Left hindlimb (tissue), 1 donor: ENCODE measurements around the gene CD9.
"Not testable (repeated sequence)": the region's sequence is repeated elsewhere in the genome, so short reads cannot be mapped to it uniquely, and the experiment has no call there.

Source experiments
- DNase-seq: peaks from one replicate; pipeline ENCODE4 v3.0.0-alpha.2; 2018

The CD9 gene

DNA sequence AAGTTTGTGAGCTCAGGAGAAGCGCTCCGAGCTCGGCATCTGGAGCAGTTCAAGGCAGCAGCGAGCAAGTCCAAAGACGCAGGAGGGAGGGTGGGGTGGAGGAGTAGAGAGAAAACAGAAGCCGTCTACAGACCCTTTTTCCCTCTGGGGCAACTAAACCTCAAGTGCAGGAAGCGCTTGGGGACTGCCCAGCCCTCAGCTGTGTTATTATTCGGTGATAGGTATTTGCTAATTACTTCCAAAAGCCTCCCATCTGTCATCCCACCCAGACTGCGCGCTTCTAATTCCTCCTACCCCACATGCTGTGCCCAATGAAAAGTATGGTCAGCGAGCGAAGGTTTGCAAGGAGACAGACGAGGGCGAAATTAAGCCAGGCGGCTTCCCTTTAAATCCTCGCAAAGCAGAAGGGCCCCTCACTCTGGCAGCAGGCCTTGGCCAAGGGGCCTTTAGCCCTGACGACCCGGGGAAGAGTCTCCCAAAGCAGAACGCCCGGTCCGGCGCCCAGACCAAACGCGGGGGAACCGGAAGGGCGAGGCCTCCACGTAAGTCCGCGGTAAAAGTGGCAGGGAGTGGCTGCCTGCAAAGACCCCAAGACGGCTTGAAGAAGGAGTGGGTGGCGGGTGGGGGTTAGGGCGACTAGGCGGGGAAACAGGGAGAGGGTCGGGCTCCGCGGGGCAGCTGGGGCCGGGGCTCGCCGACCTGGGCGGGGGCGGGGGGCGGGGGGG is 507 bp upstream of the CD9 start:
- DNase-seq, result peak; percentile 64

DNA sequence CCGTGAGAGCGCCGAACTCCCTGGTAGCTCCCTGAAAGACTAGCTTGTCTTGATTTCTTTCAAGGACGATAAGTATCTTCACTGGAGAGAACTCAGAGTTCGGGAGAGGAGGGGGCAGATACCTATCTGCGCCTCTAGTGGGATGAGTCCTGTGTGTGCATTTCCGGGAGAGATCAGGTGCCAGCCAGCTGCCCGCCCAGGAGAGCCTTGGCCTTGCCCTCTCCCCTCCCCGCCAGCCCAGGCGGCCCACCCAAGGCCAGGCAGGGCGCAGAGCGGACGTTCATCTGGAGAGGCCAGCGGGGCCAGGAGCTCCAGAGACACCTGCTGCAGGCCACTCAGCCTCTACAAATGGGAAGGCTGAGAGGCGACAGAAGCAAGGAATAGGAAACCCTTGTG is 1.0 kb downstream of the CD9 start:
- DNase-seq, result no peak

DNA sequence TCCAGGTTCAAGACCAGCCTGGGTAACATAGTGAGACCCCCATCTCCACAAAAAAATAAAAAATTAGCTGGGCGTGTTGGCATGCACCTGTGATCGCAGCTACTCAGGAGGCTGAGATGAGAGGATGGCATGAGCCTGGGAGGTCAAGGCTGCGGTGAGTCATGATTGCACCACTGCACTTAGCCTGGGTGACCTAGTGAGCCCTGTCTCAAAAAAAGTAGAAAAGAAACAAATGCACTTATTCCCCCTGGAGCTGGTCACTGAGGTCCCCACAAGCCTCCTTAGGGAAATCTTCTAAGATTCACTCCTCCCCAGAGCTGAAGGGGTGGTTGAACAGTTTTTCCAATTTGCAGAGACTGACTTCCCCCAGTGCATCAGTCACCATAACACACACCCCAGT is 1.6 kb downstream of the CD9 start:
- DNase-seq, result no peak

DNA sequence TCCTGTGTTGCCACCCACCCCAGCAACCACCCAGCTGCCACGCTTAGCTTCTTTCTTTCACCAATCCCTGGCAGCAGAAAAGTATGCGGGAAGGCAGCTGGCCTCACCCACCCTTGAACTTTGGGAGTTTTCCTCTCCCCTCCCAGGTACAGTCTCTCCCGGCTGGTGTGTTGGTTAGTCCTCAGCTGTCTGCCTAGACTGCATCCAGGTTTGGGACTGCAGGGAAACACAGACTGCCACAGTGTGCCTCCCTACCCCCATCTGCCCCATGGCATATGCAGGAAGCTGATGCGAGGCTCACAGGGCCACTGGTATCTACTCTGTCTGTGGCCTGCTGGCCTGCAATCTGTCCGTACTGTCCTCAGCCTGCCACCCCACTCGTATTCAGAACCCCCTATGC is 2.1 kb downstream of the CD9 start:
- no peak for DNase-seq

DNA sequence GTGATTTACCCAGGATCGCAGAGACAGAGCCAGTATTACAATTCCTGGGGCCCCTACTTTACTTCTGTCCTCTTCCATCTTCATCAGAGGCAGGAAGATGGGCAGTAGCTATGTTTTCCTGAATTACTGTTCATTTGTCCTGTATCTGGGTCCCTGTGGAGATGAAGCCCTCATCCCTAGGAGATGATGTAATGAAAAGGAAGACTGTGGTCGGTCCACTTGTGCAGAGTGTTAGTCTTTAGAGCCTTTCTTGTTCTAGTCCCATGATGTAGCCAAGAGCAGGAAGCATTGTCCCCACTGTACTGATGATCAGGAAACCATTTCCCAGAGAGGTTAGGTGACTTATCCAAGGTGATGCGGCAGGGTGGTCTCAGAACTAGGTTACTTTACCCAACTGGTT is 2.6 kb downstream of the CD9 start:
- no peak for DNase-seq

DNA sequence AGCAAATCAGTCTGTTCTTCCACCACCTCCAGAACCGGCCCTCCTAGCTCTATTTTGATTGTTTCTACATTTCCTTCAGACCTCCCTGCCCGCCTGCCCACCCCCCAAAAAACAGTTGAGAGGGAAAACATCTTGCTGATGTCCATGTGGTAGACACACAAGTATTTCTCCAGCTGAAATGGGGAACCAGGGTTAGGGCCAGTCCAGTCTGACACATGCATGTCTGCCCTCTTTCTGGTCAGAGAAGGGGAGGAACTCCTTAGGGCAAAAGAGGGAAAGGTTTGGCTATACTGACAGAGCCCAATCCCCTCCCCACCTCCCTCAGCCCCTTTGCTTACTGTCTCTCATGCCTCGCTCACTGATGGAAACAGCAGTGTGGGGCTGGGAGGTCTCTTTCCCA is 3.4 kb downstream of the CD9 start:
- DNase-seq, result no peak

DNA sequence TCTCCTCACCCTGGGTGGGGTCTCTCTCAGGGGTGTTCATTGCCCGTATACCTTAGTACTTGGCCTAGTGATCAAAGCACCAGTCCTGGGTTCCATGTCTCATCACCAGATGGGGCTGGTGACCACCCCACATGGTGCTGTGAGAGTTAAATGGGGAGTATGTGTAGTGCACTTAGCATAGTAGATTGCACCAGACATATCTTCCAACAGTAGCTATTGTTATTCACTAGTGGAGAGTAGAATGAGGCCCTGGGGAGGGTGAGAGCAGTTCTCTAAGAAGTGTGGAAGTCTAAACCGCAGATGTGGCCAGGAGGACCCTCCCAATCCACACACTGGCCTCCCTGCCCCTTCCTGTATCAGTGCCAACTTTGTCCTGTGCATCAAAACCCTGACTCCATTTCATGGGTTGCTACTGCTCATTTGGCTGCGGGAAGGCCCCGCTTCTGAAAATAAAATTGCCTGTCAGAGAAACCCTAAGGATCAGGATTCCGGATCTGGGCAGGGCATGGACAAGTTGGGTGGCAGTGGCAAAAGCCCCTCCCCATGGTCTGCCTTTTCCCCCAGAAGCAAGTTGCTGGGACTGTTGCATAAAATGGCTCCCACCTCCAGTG is 4.4 kb downstream of the CD9 start:
- DNase-seq, result no peak

DNA sequence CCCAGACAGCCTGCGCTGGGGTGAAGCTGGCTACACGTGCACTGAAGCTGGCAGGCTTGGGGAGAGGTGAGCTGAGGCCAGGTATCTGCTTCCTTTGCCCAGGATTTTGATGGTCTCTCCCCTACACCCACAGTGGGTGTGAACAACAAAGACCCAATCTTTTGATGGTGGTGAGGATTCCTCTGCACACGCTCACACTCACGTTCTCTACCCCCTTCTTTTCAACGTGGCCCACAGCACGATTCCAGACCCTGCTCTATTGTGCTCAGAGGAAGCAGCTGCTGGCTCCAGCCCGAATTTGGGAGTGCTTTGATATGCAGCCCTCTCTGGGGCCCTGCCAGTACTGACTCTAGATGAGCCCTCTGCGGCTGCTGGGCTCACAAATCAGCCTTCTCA is 4.9 kb downstream of the CD9 start:
- peak; percentile 79 for DNase-seq

DNA sequence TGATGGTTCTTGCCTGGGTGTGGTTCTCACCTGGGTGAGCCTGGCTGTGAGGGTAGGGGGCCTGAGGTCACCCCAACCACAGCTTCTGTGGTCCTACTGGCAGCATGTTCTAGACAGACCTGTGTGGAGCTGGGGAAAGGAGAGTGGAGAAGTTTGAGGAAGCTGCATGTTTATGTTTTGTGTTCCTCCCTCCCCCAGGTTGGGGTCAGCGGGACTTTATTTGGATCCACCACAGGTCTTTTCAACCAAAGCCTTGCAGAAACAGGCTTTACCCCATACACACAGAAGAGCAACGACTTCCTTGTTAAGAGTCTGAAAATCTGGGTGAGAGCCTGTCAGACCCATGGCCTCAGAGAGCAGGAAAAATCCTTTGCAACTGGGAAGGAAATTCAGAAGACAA is 5.6 kb downstream of the CD9 start:
- no peak for DNase-seq

DNA sequence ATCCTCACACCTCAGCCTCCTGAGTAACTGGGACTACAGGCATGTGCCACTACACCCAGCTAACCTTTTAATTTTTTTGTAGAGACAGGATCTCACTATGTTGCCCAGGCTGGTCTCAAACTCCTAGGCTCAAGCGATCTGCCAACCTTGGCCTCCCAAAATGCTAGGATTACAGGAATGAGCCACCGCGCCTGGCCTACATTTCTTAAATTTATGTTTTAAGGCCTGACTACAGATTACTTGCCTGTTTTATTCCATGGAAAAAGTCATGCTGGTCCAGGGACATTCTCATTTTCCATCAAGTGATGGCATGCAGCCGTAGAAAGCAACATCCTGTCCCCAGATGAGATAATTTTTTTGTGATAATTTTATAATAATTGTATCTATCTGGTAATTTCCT is 6.1 kb downstream of the CD9 start:
- peak; percentile 76 for DNase-seq

DNA sequence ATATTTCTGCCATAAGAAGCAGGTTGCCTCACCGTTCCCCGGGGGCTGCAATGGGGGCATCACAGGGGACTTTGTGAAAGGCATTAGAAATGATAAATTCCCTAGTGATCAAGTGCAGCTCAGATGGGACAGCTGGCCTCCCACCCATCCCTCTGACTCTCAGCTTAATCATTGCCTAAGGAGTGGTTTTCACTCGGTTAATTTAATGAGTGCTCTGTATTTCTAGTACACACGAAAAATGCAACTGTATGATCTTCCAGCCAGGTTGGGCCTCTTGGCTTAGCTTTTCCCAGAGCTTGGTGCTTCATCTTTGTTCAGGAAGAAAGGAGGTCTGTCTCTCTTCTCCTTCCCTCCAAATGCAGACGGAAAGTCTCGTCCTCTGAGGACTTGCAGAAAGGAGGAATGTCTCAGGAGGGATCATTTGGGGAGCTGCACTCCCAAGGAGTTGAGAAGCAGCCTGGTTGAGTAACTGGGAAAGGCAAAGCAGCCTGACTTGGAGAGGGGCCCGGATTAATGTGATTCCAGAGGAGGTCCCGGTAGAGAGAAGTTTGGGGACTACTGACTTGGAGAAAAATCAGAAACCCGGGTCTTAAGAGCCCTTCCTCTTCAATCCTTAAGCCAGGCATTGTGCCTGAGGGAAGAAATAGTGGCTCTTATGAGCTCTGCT is 7.2 kb downstream of the CD9 start:
- DNase-seq, result no peak

DNA sequence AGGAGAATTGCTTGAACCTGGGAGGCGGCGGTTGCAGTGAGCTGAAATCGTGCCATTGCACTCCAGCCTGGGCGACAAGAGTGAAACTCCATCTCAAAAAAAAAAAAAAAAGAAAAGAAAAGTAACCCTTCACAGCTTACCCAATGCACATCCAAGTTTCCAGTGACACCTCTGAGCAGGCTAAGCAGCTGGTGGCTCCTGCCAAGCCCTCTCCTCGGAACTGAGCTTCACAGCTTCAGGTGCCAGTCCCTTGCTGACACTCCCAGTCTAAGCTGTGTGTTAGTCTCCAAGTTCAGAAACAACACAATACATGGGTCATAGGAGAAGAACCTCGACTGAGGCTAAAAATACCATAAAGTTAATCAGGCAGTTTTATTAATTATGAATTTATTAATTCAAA is 7.9 kb downstream of the CD9 start:
- no peak for DNase-seq

DNA sequence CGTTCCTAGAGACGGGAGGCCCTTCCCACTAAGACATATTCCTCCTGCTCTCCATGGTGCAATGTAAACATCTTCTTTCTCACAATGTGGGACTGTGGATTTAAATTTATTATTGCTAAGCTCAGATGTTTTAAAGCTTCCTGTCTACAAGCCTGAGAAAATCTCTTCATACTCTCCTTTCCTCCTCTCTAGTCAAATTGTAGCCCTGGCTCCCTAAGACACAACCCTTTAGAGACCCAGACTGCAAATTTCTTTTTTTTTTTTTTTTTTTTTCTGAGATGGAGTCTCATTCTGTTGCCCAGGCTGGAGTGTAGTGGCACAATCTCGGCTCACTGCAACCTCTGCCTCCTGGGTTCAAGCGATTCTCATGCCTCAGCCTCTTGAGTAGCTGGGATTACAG is 9.2 kb downstream of the CD9 start:
- DNase-seq, result not testable (repeated sequence)

DNA sequence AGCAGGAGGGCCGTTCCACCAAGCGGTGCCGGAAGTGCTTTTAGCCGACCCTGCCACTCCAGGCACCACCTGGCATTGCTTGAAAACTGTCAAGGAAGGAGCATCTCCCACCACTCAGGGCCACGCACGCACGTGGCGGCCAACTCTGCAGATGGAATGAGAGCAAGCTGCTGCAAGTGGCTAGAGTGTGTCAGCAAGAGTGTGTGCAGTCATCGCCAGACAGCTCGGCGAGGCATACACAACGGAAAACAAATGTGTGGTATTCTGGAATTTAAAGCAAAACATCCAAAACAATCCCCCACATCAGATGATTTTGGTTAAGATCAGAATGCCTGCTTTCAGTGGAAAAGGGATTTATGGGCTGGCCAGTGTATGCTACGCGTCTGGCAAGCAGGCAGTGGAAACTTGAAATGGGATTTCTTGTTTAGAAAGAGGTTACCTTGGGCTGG is 11.2 kb downstream of the CD9 start:
- DNase-seq, result peak; percentile 82

DNA sequence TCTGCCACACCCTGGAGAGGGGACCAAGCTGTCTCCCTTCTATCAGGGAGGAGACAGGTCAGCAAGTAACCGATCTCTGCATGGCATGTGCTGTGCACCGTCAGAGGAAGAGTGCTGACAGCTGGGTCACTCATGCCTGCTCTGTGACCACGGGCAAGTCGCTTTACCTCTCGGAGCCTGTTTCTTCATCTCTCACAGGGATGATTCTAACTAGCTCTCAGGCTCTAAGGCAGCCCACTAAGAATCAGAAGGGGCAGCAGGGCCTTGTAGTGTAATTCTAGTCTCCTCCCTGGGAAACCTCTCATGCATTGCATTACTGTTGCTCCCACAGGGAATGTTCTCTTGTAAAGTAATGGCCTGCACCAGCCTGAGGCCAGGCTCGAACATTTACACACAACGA is 11.9 kb downstream of the CD9 start:
- no peak for DNase-seq

DNA sequence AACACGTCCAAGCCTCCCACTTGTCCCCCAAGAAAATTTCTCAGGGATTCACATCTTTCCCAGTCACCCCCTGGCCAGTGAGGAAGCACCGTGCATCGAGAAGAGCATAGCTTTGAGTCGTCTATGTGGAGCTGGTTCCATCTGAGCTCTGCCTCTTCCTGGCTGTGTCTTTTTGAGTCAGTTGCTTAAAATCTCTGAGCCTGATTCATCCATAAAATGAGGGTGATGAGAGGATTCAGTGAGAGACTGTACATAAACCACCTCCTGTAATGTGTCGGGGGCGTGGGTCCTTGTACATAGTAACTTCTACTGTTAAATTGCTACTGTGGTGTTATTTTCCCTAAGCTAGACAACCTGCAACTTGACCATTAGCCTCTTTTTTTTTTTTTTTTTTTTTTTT is 13.8 kb downstream of the CD9 start:
- no peak for DNase-seq

DNA sequence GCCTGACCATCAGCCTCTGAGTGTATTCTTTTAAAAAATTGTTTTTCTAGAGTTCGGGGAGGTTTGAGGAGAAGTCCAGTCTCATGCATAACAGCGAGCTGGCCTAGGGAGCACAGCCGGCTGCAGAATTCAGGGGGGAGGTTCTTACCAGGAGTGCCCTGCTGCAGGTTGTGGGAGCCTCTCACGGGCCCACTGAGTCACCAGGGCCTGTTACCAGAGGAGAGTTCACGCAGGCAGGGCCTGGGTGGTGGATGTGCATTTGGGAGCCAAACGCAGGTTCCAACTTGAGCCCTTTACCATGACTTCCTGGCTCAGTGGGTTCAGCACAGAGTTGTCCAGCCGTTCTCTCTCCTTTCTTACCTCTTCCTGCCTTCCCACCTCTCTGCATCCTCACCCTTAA is 14.4 kb downstream of the CD9 start:
- no peak for DNase-seq

DNA sequence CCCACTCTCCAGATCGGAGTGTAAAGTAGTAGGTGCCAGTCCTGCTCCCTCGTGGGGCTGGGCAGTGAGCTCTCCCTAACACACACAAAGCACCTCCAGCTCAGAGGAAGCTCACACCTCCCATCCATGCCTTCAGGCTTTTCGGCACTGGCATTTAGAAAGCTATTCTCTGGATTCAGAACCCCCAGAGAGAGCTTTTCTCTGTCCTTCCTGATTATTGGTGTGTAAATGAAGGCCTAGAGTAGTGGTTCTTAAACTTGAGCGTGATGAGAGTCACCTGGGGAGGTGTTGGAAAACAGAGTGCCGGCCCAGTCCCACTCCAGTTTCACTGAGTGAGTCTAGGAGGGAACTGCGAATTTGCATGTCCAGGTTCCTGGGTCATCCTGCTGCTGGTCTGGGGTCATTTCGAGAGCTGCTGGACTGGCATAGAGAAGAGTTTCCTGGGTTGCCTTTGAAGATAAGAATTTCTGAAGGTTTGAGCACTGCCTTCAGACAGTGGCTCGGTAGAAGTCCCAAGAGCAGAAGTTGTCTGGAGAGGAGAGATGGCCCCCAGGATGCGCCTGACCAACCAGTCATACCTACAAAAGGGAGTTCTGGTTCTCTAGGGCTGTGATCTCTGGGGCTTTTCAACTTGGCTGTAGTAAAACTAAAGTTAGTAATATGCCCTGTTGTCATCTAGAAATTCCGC is 15.1 kb downstream of the CD9 start:
- DNase-seq, result no peak

DNA sequence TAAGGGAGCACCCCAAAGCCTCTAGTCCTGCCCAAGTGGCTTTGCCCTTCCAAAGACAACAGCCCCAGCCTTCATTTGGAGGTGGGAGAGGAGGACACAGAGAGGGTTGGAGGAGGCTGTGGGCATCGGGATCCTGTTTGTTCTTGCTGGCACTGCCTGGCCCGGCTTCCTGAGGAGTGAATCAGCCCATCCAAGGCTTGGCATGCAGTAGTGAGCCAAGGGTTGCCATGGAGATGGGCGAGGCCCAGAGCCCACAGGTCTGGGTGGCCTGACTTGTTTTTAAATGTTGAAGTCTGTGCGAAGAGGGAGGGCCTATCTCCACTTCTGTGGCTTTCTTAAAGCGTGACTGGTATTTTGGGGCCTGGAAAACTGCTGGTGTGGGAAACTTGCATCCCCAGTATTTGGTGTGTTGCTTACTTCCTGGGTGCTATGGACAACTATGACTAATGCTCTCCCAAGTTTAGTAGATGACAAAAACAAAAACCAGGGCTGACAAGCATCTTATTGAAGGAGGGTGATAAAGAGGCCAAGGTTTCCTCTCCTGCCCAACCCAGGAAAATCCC is 15.8 kb downstream of the CD9 start:
- DNase-seq, result peak; percentile 88

DNA sequence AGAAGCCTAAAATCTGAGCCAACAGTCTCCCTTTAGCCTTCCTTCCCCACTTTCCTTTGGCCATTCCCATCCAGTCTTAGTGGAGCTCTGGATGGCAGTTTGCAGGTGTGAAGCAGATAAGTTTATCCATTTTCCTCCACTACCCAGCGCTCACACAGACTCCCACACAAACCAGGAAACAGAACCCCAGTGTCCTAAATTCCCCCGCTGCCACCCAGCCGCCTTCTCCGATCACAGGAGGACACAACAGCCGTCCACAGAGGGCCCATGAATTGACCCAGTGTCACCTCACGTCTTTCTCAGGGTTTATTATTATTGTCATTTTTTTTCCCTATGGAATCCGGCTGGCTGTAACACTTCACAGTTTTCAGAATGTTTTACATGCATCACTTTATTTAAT is 16.4 kb downstream of the CD9 start:
- no peak for DNase-seq

DNA sequence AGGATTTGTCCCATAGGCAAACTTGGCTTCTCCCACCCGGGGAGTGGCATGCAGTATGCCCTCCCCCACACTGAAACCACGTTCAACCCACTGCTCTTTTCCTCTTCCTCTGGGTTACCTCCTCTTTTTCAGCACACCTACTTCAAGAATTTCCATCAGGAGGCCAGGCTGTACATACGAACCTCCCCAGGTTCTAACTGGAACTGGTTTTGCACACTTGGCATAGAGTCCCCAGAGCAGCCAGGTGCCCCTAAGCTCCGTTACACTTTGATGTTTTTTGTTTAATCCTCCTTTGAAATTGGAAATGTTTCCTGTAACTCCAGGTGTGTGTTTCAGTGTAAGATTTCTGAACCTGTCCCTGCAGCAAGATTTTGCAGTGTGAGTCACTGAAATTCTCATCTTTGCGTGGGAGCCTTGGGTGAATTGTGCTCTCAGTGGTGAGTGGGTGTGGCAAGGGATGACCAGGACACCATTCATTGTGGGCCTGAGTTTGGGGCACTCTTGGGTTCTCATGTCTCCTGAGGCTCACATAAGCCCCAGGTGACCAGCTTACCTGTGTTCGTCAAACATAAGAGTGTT is 18.2 kb downstream of the CD9 start:
- no peak for DNase-seq

DNA sequence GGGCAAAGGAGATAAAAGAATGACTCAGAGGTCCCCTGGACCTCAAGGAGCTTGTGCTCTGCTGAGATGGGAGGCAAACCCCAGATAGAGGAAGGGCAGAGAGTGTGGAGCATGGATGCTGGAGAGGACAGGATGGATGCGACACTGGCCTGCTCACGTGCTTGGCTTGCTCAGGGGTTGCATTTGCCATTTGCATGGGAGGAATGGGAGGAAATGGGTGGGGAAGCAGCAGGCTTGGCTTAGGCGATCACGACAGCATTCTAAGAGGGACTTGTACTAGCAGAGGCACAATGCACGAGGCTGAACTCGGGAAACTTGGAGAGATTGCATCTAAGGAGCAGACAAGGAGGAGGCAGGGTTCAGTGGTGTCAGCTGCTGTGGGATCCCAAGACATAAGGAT is 19.8 kb downstream of the CD9 start:
- no peak for DNase-seq

DNA sequence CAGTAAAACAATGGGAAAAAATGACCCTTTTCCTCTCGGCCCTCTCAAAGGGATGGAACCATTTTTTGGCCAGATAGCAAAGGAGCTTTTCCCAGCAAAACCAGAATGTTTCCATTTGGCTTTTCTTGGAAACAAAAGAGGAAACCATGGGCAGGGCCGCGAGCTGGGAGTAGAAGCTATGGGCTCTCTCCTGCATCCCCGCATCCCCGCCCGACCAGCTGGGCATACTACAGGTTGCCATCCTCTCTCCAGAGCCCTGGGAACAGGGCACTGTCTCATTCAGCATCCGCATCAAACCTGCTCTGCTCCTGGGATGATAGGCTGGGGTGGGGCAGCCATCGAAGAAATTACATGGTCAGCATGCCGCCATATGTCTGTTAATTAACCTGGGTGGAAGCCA is 20.9 kb downstream of the CD9 start:
- DNase-seq, result no peak
